Measurements from ENCODE around the gene ETFBKMT. TPM values are rescaled to one million over a fixed set of nuclear protein-coding genes. Genes with fewer than 3 reads are reported as not detected.

Gene ETFBKMT
- polyA plus RNA-seq, result 1.0 and 1.7 TPM in 2 replicates
- polyA minus RNA-seq, result 1.7 and 2.1 TPM in 2 replicates

- peak within 1 kb of the TSS; percentile 89 for H2AFZ ChIP-seq (ENCODE audit: low read depth, low read length)
- H3K36me3 ChIP-seq (ENCODE audit: insufficient read depth, low read length), result no peaks in the 10 kb centered on the region
- H3K4me3 ChIP-seq (ENCODE audit: low read length), result peak within 1 kb of the TSS; percentile 71
- no peaks in the 10 kb centered on the region for H3K9me3 ChIP-seq (ENCODE audit: low read length)
- H3K9me2 ChIP-seq (ENCODE audit: insufficient read depth, low read length), result no peaks in the 10 kb centered on the region
- H3K4me2 ChIP-seq (ENCODE audit: low read length), result peak within 1 kb of the TSS; percentile 46
- H3K9ac ChIP-seq (ENCODE audit: low read length), result peak within 1 kb of the TSS; percentile 74
- peak within 1 kb of the TSS; percentile 88 for H3K27ac ChIP-seq (ENCODE audit: low read length)
- H3F3A ChIP-seq (ENCODE audit: insufficient read depth, low read length, poor library complexity, severe bottlenecking), result no peaks in the 10 kb centered on the region
- H3K27me3 ChIP-seq (ENCODE audit: insufficient read depth, low read depth, low read length), result no peaks in the 10 kb centered on the region
- no peaks in the 10 kb centered on the region for H4K20me1 ChIP-seq (ENCODE audit: insufficient read depth)
- no peaks in the 10 kb centered on the region for H3K79me2 ChIP-seq (replicated peaks; ENCODE audit: insufficient read depth, low read length)
- TF ChIP-seq MXI1 (conservative IDR thresholded peaks at IDR 0.05; ENCODE audit: poor library complexity, severe bottlenecking) (peak; percentile 79), SMC3 (conservative IDR thresholded peaks at IDR 0.05; ENCODE audit: poor library complexity) (peak; percentile 51), REST (IDR thresholded peaks at IDR 0.05; ENCODE audit: borderline replicate concordance) (no peak), CTCF (IDR thresholded peaks at IDR 0.05; ENCODE audit: poor library complexity, severe bottlenecking) (peak; percentile 74), EP300 (conservative IDR thresholded peaks at IDR 0.05; ENCODE audit: poor library complexity, severe bottlenecking) (peak; percentile 65), EZH2 (IDR thresholded peaks at IDR 0.05; ENCODE audit: borderline replicate concordance, insufficient read depth, low read length, poor library complexity, severe bottlenecking) (no peak), POLR2AphosphoS5 (IDR thresholded peaks at IDR 0.05) (peak; percentile 45), TAF1 (IDR thresholded peaks at IDR 0.05; ENCODE audit: low read depth) (peak; percentile 51), RAD21 (conservative IDR thresholded peaks at IDR 0.05) (peak; percentile 47)
These were observed at the start of gene ETFBKMT for GRCh38 chr12:31659087-31659942. Gene ETFBKMT (plus strand): TSS chr12:31659688. CDS start chr12:31661954, 2,266 bp downstream.

GRCh38 chr12:31612819-31613218, 46.7 kb upstream of the ETFBKMT start:
- H3K36me3 ChIP-seq (ENCODE audit: insufficient read depth, low read length), result no peaks in the 10 kb centered on the region
- no peaks in the 10 kb centered on the region for H4K20me1 ChIP-seq (ENCODE audit: insufficient read depth)
- H2AFZ ChIP-seq (ENCODE audit: low read depth, low read length), result no peak overlapping the region
- H3K4me2 ChIP-seq (ENCODE audit: low read length), result no peak overlapping the region
- H3K9me2 ChIP-seq (ENCODE audit: insufficient read depth, low read length), result no peaks in the 10 kb centered on the region
- H3K9ac ChIP-seq (ENCODE audit: low read length), result no peak overlapping the region
- H3F3A ChIP-seq (ENCODE audit: insufficient read depth, low read length, poor library complexity, severe bottlenecking), result no peaks in the 10 kb centered on the region
- H3K27me3 ChIP-seq (ENCODE audit: insufficient read depth, low read depth, low read length), result no peaks in the 10 kb centered on the region
- H3K4me3 ChIP-seq (ENCODE audit: low read length), result no peak overlapping the region
- no peak overlapping the region for H3K27ac ChIP-seq (ENCODE audit: low read length)
- no peaks in the 10 kb centered on the region for H3K9me3 ChIP-seq (ENCODE audit: low read length)
- TF ChIP-seq POLR2AphosphoS5 (IDR thresholded peaks at IDR 0.05), result no peak
- no peak for TF ChIP-seq REST (IDR thresholded peaks at IDR 0.05; ENCODE audit: borderline replicate concordance)
- H3K79me2 ChIP-seq (replicated peaks; ENCODE audit: insufficient read depth, low read length), result no peaks in the 10 kb centered on the region

Measured in neural cell (in vitro differentiated cells).